ENCODE measurements around the gene ECSCR. TPM values are rescaled to one million over a fixed set of nuclear protein-coding genes. Genes with fewer than 3 reads are reported as not detected.

Gene ECSCR
- total and polyA plus RNA-seq, 10 of the 15 experiments (the other 5 are each of a cell fraction or from before 2014, with no cell fraction given), result 0.15 to 0.83 (median 0.23) TPM; not detected in 3

GRCh38 chr5:139459451-139459934 lies 3.0 kb downstream of the ECSCR start:
- WGBS (ENCODE audit: insufficient coverage, insufficient replicate concordance, low lambda C conversion rate, missing lambda C conversion rate), result 7% methylated on average over 8 of the region's 8 CpGs
- Histone ChIP-seq H2AFZ (ENCODE audit: control insufficient read depth, low read depth, low read length) (peak overlapping the region; percentile 51), H3K27me3 (replicated peaks in 1 of 2; ENCODE audit: control insufficient read depth in 2 of 2, insufficient read depth in 2 of 2, low read length in 1 of 2) (no peaks in the 10 kb centered on the region), H3K36me3 (ENCODE audit: control insufficient read depth in 2 of 2, insufficient read depth in 2 of 2, low read length in 1 of 2) (no peaks in the 10 kb centered on the region), H3K27ac (ENCODE audit: control insufficient read depth, insufficient read depth) (peak overlapping the region; percentile 93), H3K4me2 (ENCODE audit: control insufficient read depth, insufficient read depth) (peak overlapping the region; percentile 88), H3K79me2 (ENCODE audit: control insufficient read depth, insufficient read depth, low read length) (no peaks in the 10 kb centered on the region), H4K20me1 (ENCODE audit: control insufficient read depth, insufficient read depth) (no peaks in the 10 kb centered on the region), H3K9ac (ENCODE audit: control insufficient read depth, insufficient read depth, low read length) (peak overlapping the region; percentile 33), H3K4me1 (ENCODE audit: control insufficient read depth, insufficient read depth, low read length) (peaks cover 39% of the 10 kb centered on the region), H3K9me3 (replicated peaks; ENCODE audit: control insufficient read depth, insufficient read depth, low read length) (no peaks in the 10 kb centered on the region), H3K4me3 (0 out of 2 replicates have a peak overlapping the region, but pooled peaks have one; percentile 28)
- POLR2A ChIA-PET, result interaction anchor here (0.6 to 3.6 kb wide), 9 partner anchors 12 to 190 kb away, joined by 3 to 53 read pairs (median 4); partner anchors contain the start of gene DNAJC18
- DNase-seq (ENCODE audit: low read depth, low spot score) (peak; percentile 64), FAIRE-seq (peak; percentile 49), ATAC-seq (peak; percentile 66)
- RAD21 ChIA-PET (ENCODE audit: unreplicated experiment), result interaction anchor here (0.8 to 4.0 kb wide), 10 partner anchors 12 to 67 kb away, joined by 3 to 47 read pairs (median 7); partner anchors contain the start of genes DNAJC18 and STING1
- CTCF ChIA-PET, result interaction anchor here (1.3 to 4.4 kb wide), 7 partner anchors 14 to 53 kb away, joined by 3 to 39 read pairs (median 19); partner anchors contain the start of genes DNAJC18 and STING1
- SMC1A ChIA-PET (ENCODE audit: uncharacterized antibody, unreplicated experiment), result interaction anchor here (0.6 to 4.1 kb wide), 12 partner anchors 11 to 234 kb away, joined by 3 to 32 read pairs (median 5); partner anchors contain the start of genes DNAJC18, SMIM33 and STING1
- no TSS peak for BruUV-seq (replicated peaks)
- in situ Hi-C loops (cut with MboI) (no loop called here), intact Hi-C loops (cut with micrococcal nuclease; ENCODE audit: unreplicated experiment) (loop anchor here (5.0 kb wide), 1 partner anchor 203 kb away; no protein-coding TSS in a partner anchor)
- no peak for TF ChIP-seq FOXK2 (IDR thresholded peaks at IDR 0.05)
- TF ChIP-seq NR2F1 (conservative IDR thresholded peaks at IDR 0.05), result peak; percentile 82
- TF ChIP-seq USF2 (IDR thresholded peaks at IDR 0.05; ENCODE audit: borderline replicate concordance, low read depth, low read length), result no peak
- no peak for TF ChIP-seq TAF1 (IDR thresholded peaks at IDR 0.05; ENCODE audit: borderline replicate concordance, low read depth, low read length)
- TF ChIP-seq MTA2 (IDR thresholded peaks at IDR 0.05; ENCODE audit: low read depth), result no peak
- TF ChIP-seq MTA3 (IDR thresholded peaks at IDR 0.05; ENCODE audit: borderline replicate concordance, low read length), result no peak
- TF ChIP-seq GATAD2B (conservative IDR thresholded peaks at IDR 0.05; ENCODE audit: low read depth), result 0 out of 2 replicates have a peak, but pooled peaks have one; percentile 29
- no peak for TF ChIP-seq RAD21 (IDR thresholded peaks at IDR 0.05; ENCODE audit: insufficient read depth, low read depth, low read length)
- TF ChIP-seq ATF2 (IDR thresholded peaks at IDR 0.05; ENCODE audit: low read length), result peak; percentile 10; the same call in 1 of the 2 replicates
- TF ChIP-seq STAT1 (conservative IDR thresholded peaks at IDR 0.05), result no peak
- no peak for TF ChIP-seq NR2C1 (IDR thresholded peaks at IDR 0.05)
- peak; percentile 60 for TF ChIP-seq SMARCA5 (IDR thresholded peaks at IDR 0.05)
- no peak for TF ChIP-seq SKIL (IDR thresholded peaks at IDR 0.05; ENCODE audit: low read depth, poor library complexity, severe bottlenecking)
- no peak for TF ChIP-seq CBX3 (IDR thresholded peaks at IDR 0.05; ENCODE audit: borderline replicate concordance, low read depth)
- peak; percentile 39; the same call in 1 of the 2 replicates for TF ChIP-seq RUNX3 (IDR thresholded peaks at IDR 0.05; ENCODE audit: low read length)
- TF ChIP-seq NKRF (conservative IDR thresholded peaks at IDR 0.05), result no peak
- peak; percentile 94 to 96 for TF ChIP-seq BHLHE40 (IDR thresholded peaks at IDR 0.05; ENCODE audit: borderline replicate concordance in 1 of 2, low read depth in 2 of 2, low read length in 1 of 2)
- TF ChIP-seq RFX5 (IDR thresholded peaks at IDR 0.05; ENCODE audit: low read depth, low read length), result no peak

Data from GM12878 (cell line).